K562 (cell line): ENCODE measurements around the gene EEF2K. TPM values are rescaled to one million over a fixed set of nuclear protein-coding genes. Genes with fewer than 3 reads are reported as not detected.
A peak's percentile ranks its signal among the peaks of the same experiment; 100 is the strongest.

ENCODE experiments used
- ATAC-seq: fragments of 200-7000 bp; cut with Tn5 transposase; 3 replicates; pipeline ENCODE4 v1.9.1; 2020; ENCODE audit warnings: moderate library complexity
- BruUV-seq: library from RNA; stranded (reverse); fragments of 400-500 nt; replicated peaks from 2 replicates; lab custom pipeline; 2021; lab: Mats Ljungman, UMichigan
- CTCF ChIA-PET: fragments of 300-600 bp; formaldehyde crosslinking; extraction: SDS; loops from one replicate; lab custom pipeline; 2021; ENCODE audit warnings: low intra/inter-chr PET ratio; lab: Yijun Ruan, JAX
- POLR2A ChIA-PET: fragments of 300-600, 350-650 bp; sonication (Branson Sonifier 250); formaldehyde crosslinking; extraction: SDS; loops from one replicate; lab custom pipeline; 2021; ENCODE audit warnings: antibody characterized with exemption, inconsistent platforms; lab: Yijun Ruan, JAX
- DNase-seq, 4 experiments: peaks; one replicate each; pipeline versions ENCODE4 v3.0.0 to v3.0.0-alpha.2; 2011 to 2018; ENCODE audit warnings: low spot score in 3 of 4, mixed read lengths in 3 of 4; ENCODE audit errors: extremely low read depth in 1 of 4
- FAIRE-seq: peaks from 2 replicates; lab custom pipeline; 2011; peaks lifted over from hg19 to GRCh38; lab: Jason Lieb, UNC
- H2AFZ ChIP-seq: 2 replicates; pipeline ENCODE4 v1.6.0; 2011; ENCODE audit warnings: low read depth, low read length, control low read depth, inconsistent platforms
- H3K27ac ChIP-seq: fragments of 200-600 bp; 3 replicates; pipeline ENCODE4 v1.8.0; 2011; ENCODE audit warnings: low read depth, mild to moderate bottlenecking, control low read depth, inconsistent platforms, low read length, moderate library complexity, mixed read lengths; ENCODE audit errors: extremely low read depth
- H3K27me3 ChIP-seq, 2 experiments: fragments of 300-600 bp in 1 of 2; 2 replicates in 1 of 2; 3 replicates in 1 of 2; pipeline versions ENCODE4 v1.6.0 to v1.8.0; 2011; ENCODE audit warnings: inconsistent platforms in 2 of 2, low read length in 2 of 2, mild to moderate bottlenecking in 1 of 2, mixed read lengths in 1 of 2, moderate library complexity in 1 of 2; ENCODE audit not compliant: control insufficient read depth in 2 of 2, insufficient read depth in 2 of 2
- H3K36me3 ChIP-seq: fragments of 300-600 bp; 3 replicates; pipeline ENCODE4 v1.8.0; 2011; ENCODE audit warnings: mild to moderate bottlenecking, low read length, inconsistent platforms; ENCODE audit not compliant: control insufficient read depth, insufficient read depth
- H3K4me1 ChIP-seq, 2 experiments: fragments of 200-600 bp in 1 of 2; replicated peaks in 1 of 2; 2 replicates in 1 of 2; 3 replicates in 1 of 2; pipeline versions ENCODE4 v1.5.1 to v1.8.0; 2011; ENCODE audit warnings: inconsistent platforms in 2 of 2, low read length in 2 of 2, mild to moderate bottlenecking in 1 of 2, mixed read lengths in 1 of 2, moderate library complexity in 1 of 2; ENCODE audit not compliant: control insufficient read depth in 2 of 2, insufficient read depth in 2 of 2
- H3K4me2 ChIP-seq: 2 replicates; pipeline ENCODE4 v1.6.1; 2011; ENCODE audit warnings: low read length, control low read depth, inconsistent platforms, mixed read lengths; ENCODE audit not compliant: insufficient read depth
- H3K4me3 ChIP-seq: fragments of 200-600 bp; sonication (generic), shearing (Covaris generic); 2 replicates; pipeline ENCODE4 v1.5.1; 2016; ENCODE audit warnings: control low read depth, inconsistent platforms
- H3K79me2 ChIP-seq: fragments of 200-600 bp; 3 replicates; pipeline ENCODE4 v1.8.0; 2011; ENCODE audit warnings: low read length, inconsistent platforms; ENCODE audit not compliant: control insufficient read depth, insufficient read depth
- H3K9ac ChIP-seq, 2 experiments: 2 replicates each; pipeline versions ENCODE4 v1.6.0 to v1.6.1; 2011; ENCODE audit warnings: low read depth in 2 of 2, low read length in 2 of 2, control low read depth in 1 of 2, inconsistent platforms in 1 of 2, mild to moderate bottlenecking in 1 of 2, mixed read lengths in 1 of 2; ENCODE audit not compliant: insufficient read depth in 1 of 2
- H3K9me1 ChIP-seq: one replicate; pipeline ENCODE4 v1.6.0; 2011; ENCODE audit warnings: inconsistent platforms, mild to moderate bottlenecking, low read length, moderate library complexity; ENCODE audit not compliant: control insufficient read depth, insufficient read depth
- H3K9me3 ChIP-seq: replicated peaks from 2 replicates; pipeline ENCODE4 v1.5.1; 2011; ENCODE audit warnings: low read depth, low read length, inconsistent platforms; ENCODE audit not compliant: control insufficient read depth, insufficient read depth
- H4K20me1 ChIP-seq: replicated peaks from 2 replicates; pipeline ENCODE4 v1.6.1; 2011; ENCODE audit warnings: low read length, inconsistent platforms, mixed read lengths; ENCODE audit not compliant: control insufficient read depth, insufficient read depth
- CBX2 ChIP-seq: fragments of 200-600 bp; sonication (generic); IDR thresholded peaks from one replicate; pipeline ENCODE4 v1.6.1; 2012; ENCODE audit warnings: mild to moderate bottlenecking, low read length, inconsistent platforms; ENCODE audit not compliant: insufficient read depth, poor library complexity, severe bottlenecking
- CC2D1A ChIP-seq: fragments of 450-650 bp; IDR thresholded peaks from 2 replicates; pipeline ENCODE4 v1.6.1; 2017; ENCODE audit warnings: mild to moderate bottlenecking
- CEBPB ChIP-seq: fragments of 450-650 bp; IDR thresholded peaks from 2 replicates; pipeline ENCODE4 v1.6.1; 2016; ENCODE audit warnings: missing genetic modification characterization, missing compliant biosample characterization
- CEBPG ChIP-seq, 3 experiments: fragments of 200-800 bp in 1 of 3; sonication (Bioruptor generic) in 1 of 3; sonication (generic) in 1 of 3; formaldehyde crosslinking in 1 of 3; IDR thresholded peaks in 2 of 3; conservative IDR thresholded peaks in 1 of 3; 2 replicates each; pipeline versions ENCODE4 v1.6.1 to v1.8.0; 2016 to 2022; ENCODE audit warnings: missing compliant biosample characterization in 2 of 3, missing genetic modification characterization in 2 of 3, mild to moderate bottlenecking in 1 of 3, missing genetic modification reagents in 1 of 3
- DIDO1 ChIP-seq: fragments of 450-650 bp; IDR thresholded peaks from 2 replicates; pipeline ENCODE4 v1.6.1; 2016; ENCODE audit warnings: low read depth, missing biosample characterization, missing genetic modification characterization
- LARP7 ChIP-seq: fragments of 450-650 bp; IDR thresholded peaks from 2 replicates; pipeline ENCODE4 v1.6.1; 2016
- MTF1 ChIP-seq: fragments of 250-450 bp; sonication (Bioruptor Pico); IDR thresholded peaks from 2 replicates; pipeline ENCODE4 v1.9.0; 2021; ENCODE audit warnings: moderate library complexity, mild to moderate bottlenecking, inconsistent platforms, borderline replicate concordance
- OTX1 ChIP-seq: fragments of 450-650 bp; formaldehyde crosslinking; IDR thresholded peaks from 2 replicates; pipeline ENCODE4 v1.4.0; 2022; ENCODE audit warnings: mild to moderate bottlenecking
- PML ChIP-seq: IDR thresholded peaks from 2 replicates; pipeline ENCODE4 v1.6.1; 2012; ENCODE audit warnings: low read length, inconsistent platforms
- PTBP1 ChIP-seq: fragments of 200-400 bp; formaldehyde crosslinking; IDR thresholded peaks from 2 replicates; pipeline ENCODE4 v1.6.1; 2017; ENCODE audit warnings: low read depth, low read length
- RHOXF2B ChIP-seq: fragments of 250-450 bp; sonication (Bioruptor Pico); conservative IDR thresholded peaks from 2 replicates; pipeline ENCODE4 v1.5.1; 2021
- SLC30A9 ChIP-seq: fragments of 250-450 bp; sonication (Bioruptor Pico); IDR thresholded peaks from 2 replicates; pipeline ENCODE4 v1.8.0; 2022; ENCODE audit warnings: mild to moderate bottlenecking, moderate library complexity
- TRIM24 ChIP-seq, 2 experiments: fragments of 450-650 bp; IDR thresholded peaks; 2 replicates each; pipeline ENCODE4 v1.6.1; 2016
- ZC3H4 ChIP-seq: sonication (generic); formaldehyde crosslinking; IDR thresholded peaks from 2 replicates; pipeline ENCODE4 v1.9.0; 2021; ENCODE audit warnings: missing genetic modification reagents, borderline replicate concordance
- ZNF121 ChIP-seq: sonication (generic); formaldehyde crosslinking; conservative IDR thresholded peaks from 2 replicates; pipeline ENCODE4 v1.8.0; 2022; ENCODE audit warnings: missing genetic modification reagents
- WGBS: fragments of 100-300 bp; shearing (Covaris generic); methylation state at CpG from one replicate; pipeline ENCODE4 v1.1.6; 2016; ENCODE audit warnings: low coverage, mixed read lengths; ENCODE audit not compliant: insufficient coverage; ENCODE audit errors: missing lambda C conversion rate; 5-methylcytosine and 5-hydroxymethylcytosine counted together
- in situ Hi-C: fragments of 300-500 bp; cut with MboI; formaldehyde crosslinking; loops from 4 replicates; pipeline ENCODE4 v1.15.0; 2018; ENCODE audit warnings: inconsistent platforms, mixed read lengths
- intact Hi-C: fragments of 100-400 bp; cut with micrococcal nuclease; formaldehyde crosslinking; loops from 2 replicates; pipeline ENCODE4 v1.14.2; 2022
- polyA plus RNA-seq, 8 experiments: library from polyadenylated mRNA; depleted of rRNA in 4 of 8; stranded (reverse) in 5 of 8; unstranded in 3 of 8; fragments of >200 nt; fragmentation: Nextera tagmentation in 2 of 8; fragmentation: Illumina TruSeq in 1 of 8; extraction: Ambion mirVana in 2 of 8; extraction: Trizol in 1 of 8; gene quantifications; 2 replicates each; pipeline versions ENCODE4 v1.2.1 to v1.2.3, GENCODE V29; 2011 to 2014; ENCODE audit warnings: inconsistent platforms in 1 of 8, missing spikeins in 1 of 8
- total RNA-seq, 7 experiments: library from RNA; depleted of rRNA in 6 of 7; stranded (reverse); fragments of >200 nt in 6 of 7; fragmentation: Illumina TruSeq in 2 of 7; extraction: Trizol in 2 of 7; gene quantifications; 2 replicates each; pipeline versions ENCODE4 v1.2.1 to v1.2.3, GENCODE V29; 2011 to 2021; ENCODE audit warnings: low replicate concordance in 1 of 7

Gene EEF2K
- total and polyA plus RNA-seq, 9 of the 15 experiments (the other 6 are each of a cell fraction or from before 2014, with no cell fraction given): 3.0 to 35.2 (median 12.2) TPM

DNA sequence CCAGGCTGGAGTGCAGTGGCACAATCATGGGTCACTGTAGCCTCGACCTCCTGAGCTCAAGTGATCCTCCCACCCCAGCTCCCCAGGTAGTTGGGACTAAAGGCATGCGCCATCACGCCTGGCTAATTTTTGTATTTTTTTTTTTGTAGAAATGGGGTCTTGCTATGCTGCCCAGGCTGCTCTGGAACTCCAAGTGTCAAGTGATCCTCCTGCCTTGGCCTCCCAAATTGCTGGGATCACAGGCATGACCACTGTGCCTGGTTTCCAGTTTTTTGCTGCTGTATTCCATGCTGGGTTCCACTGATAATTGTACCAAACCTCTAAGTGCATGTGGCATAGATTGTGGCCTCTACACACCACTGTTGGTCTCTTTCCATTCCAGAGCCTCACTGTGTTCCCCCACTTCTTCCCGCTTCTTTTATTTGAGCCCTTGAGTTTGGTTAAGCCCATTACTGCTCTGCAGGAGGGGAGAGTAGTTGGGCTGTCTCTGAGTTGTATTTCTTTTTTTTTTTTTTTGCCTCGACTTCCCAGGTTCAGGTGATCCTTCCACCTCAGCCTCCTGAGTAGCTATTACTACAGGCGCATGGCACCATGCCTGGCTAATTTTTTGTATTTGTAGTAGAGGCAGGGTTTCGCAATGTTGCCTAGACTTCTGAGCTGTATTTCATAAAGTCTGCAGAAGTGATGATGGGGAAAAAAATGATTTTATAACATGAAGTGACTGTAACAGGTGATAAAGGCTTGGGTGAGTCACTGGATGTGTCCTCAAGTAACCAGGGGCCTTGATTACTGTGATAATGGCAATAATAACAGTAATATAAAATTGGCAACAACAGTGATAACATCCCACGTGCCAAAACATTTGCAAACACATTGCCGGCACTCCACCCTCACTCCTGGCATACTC lies 30.0 kb downstream of the EEF2K start:
- H3K4me3 ChIP-seq: no peak overlapping the region
- H3K4me2 ChIP-seq: no peak overlapping the region
- no peaks in the 10 kb centered on the region for H4K20me1 ChIP-seq
- H3K79me2 ChIP-seq: peaks cover 4% of the 10 kb centered on the region; the same call in 2 of the 3 replicates
- H2AFZ ChIP-seq: no peak overlapping the region
- WGBS: 88% methylated on average over 8 of the region's 9 CpGs
- H3K27ac ChIP-seq: no peak overlapping the region
- no peaks in the 10 kb centered on the region for H3K9me1 ChIP-seq
- H3K9ac ChIP-seq: no peak overlapping the region
- H3K27me3 ChIP-seq: no peaks in the 10 kb centered on the region
- no peak for ATAC-seq
- no peaks in the 10 kb centered on the region for H3K9me3 ChIP-seq
- BruUV-seq: no TSS peak
- peaks cover 4% of the 10 kb centered on the region in 2 experiments; a peak in 3 of 5 replicates for H3K4me1 ChIP-seq
- peaks cover 50% of the 10 kb centered on the region; the same call in 2 of the 3 replicates for H3K36me3 ChIP-seq
- ChIA-PET CTCF (no interaction called here), POLR2A (interaction anchor here (0.6 to 1.1 kb wide), 2 partner anchors 9 to 11 kb away, joined by 3 read pairs; no protein-coding TSS in a partner anchor)
- FAIRE-seq: no peak
- in situ Hi-C loops (no loop called here), intact Hi-C loops (no loop called here)
- DNase-seq: no peak
- TF ChIP-seq OTX1 (CRISPR knock-in tag) (no peak), CC2D1A (no peak), RHOXF2B (CRISPR knock-in tag) (no peak), PML (no peak), CBX2 (no peak), ZNF121 (peak; percentile 94), PTBP1 (no peak), DIDO1 (tag) (no peak), MTF1 (no peak), CEBPB (peak; percentile 76), CEBPG (CRISPR knock-in tag; IDR thresholded peaks at IDR 0.05) (no peak), CEBPG (tag; conservative IDR thresholded peaks at IDR 0.05 in 1 of 2, IDR thresholded peaks at IDR 0.05 in 1 of 2) (peak in 1 of 2 experiments; percentile 29; a peak in 1 of 4 replicates), TRIM24 (IDR thresholded peaks at IDR 0.05) (no peak), LARP7 (no peak), SLC30A9 (CRISPR knock-in tag) (no peak), ZC3H4 (CRISPR knock-in tag) (no peak)
